Stimulated activated CD4-positive, alpha-beta T cell treated with anti-CD3 and anti-CD28 coated beads, Interleukin-2, amount 100 ng/mL, for 4 hours (primary cell): ENCODE measurements around the gene EFNB2.

Experiments used
- DNase-seq: peaks from one replicate; pipeline ENCODE4 v3.0.0-alpha.2; 2020; ENCODE audit warnings: low read depth

The EFNB2 gene

DNA sequence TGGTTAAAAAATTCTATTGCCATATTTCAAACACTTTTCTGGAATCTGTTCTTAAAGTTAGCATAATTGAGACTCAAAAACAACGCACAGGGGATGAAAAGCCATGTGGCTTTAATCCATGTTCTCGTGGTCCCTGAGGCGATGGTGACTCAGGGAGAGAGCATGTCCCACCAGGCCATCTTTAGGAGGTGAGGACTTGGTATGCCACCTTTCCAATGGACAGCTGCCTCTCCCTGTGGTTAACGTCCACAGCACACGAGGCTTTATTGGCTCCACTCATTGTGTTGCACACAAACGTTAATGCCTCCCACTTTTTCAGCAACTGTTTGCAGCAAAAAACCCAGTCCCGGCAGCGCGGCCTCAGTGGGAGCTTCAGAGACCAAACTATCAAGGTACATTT lies 51.4 kb downstream of the EFNB2 start:
- no peak for DNase-seq

DNA sequence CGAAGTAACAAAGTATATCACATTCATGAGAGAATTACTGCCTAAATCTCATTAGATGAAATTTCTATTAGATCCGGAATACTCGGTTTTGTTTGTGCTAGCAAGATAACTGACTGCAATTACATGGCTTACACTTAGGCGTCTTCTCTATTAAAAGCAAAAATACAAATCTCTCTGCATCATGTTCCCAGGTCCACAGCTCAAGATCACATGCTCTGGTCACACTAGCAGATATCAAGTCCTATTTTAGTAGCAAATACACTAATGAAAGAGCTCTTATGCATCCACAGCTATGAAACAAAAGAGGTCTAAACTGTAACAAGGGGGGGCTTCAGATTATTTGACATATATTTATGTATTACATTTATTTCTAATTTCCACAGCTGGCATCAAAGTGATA lies 53.5 kb downstream of the EFNB2 start:
- no peak for DNase-seq

DNA sequence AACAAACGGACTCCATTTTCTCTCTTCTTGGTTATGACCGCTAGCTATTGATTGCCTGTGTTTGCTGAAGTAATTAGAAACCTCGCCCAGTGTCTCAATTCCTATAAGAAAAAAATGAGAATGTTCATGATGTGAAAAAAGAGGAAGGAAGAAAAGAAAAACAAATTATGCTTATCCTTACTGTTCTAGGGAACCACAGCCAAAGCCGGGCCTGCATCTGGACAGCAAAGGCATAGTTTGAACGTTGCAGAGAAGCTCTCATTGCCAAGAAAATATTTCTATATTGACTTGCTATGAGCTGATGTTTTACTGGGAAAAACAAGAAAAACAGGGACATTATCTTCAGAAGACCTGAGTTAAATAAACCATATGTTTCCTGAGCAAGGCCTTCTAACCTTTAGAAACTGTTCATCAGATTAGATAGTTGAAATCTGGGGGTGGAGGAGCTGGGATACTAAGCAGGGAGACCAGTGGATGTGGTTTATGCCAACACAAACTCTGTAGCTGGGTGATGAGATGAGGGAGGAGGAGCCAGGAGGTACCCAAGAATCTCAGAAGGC lies 55.0 kb downstream of the EFNB2 start:
- DNase-seq = no peak

DNA sequence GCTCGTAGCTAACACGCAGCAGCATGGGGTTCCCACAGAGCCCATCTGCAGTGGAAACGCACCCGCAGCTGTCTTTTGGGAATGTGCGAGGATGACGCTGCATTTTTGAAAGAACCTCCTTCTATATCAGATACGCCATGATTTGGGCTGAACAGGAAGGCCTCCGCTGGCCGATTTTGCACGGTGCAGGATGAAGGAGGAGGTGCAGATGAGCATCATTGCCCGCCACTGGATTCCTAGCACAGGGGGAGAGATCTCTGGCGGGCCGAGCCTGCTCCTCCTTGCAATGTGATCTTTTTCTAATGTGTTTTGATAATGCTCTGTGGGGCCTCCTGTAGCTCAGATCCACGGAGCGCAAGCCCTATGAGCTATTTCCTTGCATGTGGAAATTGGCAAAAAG lies 55.5 kb downstream of the EFNB2 start:
- no peak for DNase-seq

DNA sequence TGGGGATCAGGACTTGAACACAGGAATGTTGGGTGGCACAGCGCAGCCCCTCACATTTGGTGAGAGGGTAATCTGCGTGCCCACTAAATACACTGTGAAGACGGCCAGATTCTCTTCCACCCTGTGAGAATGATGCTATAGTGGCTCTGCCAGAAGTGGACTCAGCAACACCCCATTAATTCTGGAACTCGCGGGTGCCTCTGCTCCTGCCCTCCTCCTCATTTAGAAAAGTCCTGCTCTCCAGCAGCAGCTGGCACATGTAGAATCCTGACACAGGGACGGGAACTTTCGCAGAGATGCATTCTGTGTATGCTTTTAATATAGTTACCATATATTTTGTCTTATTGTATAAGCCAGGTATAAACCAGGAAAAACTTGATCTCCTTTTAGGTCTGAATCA lies 57.3 kb downstream of the EFNB2 start:
- DNase-seq = no peak

DNA sequence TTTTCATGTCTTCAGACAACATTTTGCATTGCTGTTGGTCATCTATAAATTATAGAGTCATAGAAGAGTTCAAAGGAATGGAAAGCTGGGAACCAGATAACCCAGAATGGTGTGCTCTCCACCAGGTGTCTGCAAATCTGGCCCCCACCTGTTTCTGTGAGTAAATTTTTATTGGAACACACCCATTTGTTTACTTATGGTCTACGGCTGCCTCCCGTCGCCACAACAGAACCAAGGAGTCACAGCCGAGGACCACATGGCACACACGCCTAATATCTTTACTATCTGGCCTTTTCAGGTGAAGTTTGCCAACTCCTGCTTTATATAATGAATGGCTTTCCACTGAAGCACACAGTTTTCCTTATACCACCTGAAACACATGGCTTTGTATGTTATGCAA lies 58.2 kb downstream of the EFNB2 start:
- no peak for DNase-seq

DNA sequence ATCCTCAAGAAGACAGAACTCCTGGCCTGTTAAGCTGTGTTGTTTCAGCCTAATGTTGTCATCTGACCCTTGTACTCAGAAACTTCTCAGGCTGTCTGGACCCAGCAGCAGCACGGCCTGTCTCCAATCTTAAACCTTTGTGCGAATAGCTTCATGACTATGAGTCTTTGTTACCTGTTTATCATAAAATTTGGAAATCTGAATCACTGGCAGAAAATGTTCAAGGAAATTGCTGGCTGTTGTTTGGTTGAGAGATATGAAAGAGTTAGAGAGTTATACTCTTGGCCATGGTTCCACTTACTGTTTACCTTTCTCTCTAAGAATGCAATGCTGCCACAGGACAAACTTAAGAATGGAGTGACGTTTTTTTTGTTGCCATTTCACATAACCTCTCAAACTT lies 59.6 kb downstream of the EFNB2 start:
- no peak for DNase-seq

DNA sequence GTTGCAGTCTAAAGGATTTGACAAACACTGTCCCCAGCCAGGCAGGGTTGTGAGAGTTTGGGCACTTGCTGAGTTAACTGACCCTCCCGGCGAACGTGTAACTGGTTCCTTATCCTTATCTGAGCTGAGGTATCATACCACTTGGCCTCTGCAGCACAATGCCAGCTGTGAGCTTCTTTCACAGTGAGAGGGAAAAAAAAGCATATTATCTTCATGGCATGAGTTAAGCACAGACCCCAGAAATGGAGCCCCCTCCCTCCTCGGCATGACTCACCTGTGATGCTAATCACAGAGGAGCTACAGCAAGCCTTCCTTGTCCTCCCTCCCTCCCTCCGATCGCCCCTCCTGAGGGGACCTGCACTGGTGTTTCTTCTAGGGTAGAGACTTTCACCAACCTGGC lies 60.5 kb downstream of the EFNB2 start:
- DNase-seq = no peak

DNA sequence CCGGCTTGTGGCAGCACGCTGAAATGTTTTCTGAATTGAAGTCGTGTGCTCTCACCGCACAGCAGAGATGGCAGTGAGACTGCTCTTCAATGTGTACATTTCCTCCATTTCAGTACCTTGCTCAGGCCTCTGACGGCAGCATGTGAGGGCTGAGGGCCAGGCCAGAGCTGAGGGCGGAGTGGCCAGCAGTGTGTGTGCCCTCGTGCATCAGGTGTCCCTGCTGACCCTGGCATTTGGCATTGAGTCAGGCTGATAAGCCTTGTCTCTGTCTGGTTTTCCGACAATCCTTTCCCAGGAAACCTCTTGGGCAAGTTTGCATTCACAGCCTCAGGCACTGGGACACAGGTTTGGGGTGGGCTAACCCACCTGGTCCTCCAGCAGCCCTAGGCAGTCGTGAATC lies 62.3 kb downstream of the EFNB2 start:
- no peak for DNase-seq

DNA sequence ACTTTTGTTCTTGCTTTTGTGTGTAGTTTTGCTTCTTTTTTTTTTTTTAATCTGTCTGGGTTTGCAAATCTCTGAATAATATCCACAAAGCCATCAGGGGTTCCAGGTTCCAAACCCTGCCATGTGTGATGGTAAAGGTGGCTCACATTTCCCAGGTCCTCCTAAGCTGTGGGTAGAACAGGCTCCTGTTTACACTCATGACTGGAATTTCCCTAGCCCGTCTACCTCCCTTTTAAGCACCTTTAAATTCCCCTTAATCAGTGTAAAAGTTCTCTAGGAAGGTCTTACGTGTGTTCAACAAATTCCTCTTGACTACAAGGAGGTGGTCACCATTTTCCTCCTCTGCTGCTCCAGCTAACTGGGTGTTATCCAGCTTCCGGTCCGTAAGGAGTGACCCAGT lies 62.8 kb downstream of the EFNB2 start:
- no peak for DNase-seq

DNA sequence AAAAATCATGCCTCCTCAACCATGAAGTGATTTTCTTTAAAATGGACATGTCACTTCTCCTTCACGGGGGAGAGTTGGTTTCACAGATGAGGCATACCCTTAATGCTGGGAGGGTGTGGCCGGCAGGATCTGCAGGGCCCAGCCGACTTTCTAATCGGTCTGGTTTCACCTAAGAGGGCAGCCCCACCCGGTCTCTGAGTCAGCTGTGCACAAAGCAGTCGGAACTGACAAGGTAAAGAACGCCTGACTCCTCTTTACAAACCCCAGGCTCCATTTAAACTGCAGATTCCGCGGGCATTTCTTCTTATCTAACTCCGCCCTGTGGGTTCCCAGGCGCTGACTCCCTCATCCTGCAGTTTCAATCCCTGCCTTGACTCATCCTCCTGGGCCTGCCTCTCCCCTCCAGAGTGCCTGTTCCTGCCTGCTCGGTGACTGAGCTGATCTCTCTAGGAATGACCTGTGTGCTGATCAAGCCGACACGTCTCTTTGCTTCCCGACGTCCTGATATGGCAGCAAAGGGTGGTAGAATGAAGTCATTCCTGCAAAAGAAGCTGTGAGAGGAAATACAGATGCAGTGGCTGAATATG lies 63.4 kb downstream of the EFNB2 start:
- no peak for DNase-seq

DNA sequence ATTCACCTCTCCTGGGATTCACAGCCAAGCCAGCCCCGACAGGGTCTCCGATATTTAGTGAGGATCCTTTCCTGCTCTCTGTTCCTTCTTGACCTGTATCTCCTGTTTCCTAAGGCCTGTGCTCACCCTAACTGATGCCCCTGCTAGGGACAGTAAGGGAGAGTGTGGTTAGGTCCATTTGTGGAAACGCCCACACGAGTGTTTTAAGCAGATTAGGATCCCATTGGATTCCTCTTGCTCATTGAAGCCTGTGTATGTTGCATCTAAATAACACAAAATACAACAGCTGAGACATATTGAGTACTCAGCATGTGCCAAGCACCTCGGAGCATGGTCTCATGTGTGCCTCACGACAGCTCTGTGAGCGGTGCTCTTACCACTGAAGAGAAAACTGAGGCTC lies 64.9 kb downstream of the EFNB2 start:
- DNase-seq = no peak

DNA sequence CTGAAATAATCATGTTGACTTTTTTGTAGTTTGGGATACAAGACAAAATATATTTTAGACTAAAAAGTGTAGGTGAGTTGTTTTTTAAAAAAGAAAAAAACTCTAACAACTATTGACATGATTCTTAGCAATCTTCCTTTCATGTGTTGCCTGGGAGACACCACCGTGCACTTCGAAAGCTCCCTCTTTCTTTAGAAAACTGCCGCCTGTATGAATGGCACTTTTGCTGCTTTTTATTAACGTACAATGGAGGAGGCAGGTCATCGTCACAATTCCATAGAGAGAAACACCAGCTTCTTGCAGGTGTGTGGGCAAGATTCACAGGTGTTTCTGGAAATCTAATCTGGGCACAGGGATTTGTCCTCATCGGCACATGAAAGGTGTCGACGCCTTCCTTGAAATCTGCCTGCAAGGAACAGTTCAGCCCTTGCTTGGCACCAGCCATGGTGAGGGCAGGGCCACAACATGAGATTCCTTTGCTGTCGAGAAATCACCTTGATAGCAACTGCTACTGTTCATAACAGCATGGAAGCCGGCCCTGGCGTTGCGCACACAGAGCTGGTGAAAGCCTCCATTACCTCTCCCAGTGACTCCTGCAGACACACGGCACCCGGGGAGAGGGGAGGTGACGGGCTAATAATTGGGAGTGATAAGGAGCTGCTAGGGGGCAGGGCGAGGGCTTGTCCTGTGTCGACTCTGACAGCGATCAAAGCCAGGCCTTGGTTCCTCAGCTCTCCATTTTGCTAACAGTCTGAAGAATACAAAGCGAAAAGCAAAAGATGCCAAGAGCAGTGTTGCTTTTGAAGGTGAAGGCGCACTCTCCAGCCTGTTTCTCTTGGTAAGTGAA lies 66.5 kb downstream of the EFNB2 start:
- no peak for DNase-seq

DNA sequence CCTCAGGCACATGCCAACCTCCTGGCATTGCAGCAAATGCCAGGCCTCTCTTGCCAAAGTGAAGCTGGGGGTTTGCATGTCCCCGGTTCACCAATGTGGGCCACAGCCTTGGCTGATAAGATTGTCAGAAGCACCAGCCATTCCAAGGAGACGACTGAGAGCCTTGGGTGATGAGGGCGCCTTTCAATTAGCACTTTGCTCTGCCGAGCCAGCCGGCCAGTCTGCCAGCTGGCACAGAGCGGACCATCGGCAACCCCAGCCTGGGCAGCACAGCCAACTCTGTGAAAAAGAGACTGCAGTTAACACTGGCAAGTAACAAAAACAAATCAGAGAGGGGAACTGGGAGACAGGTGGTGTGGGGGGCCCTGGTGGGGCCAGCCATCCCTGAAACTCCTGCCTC lies 67.3 kb downstream of the EFNB2 start:
- no peak for DNase-seq

DNA sequence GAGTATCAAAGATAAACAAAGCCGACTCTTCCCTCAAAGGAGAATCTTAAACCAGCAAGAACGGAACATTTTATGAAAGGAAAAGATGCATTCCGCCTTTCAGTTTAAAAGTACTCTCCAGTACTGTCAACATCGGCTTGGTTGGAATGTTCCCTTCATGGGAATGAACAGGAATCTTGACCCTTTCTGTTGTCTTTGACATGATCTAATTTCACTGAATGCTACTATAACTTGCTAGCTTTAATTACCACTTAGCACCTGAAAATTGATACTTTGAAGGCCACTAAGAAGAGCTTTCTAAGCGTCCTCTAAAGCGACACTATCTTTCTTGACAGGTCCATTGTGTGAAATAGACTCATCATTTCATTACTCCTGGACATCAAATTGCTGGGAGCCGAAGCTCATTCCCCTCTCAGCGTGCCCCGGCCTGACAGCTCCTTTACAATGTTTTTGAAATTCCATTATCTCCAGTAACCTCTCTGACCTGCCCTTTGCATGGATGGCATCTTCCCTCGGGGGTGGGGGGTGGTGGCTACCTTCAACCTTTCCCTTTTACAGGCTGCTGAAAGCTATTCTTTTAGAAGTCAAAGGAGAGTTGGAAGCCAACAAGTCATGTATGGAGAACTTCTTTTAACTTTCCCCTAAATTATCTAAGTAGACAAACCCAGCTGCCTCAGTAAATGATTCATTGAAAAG lies 67.9 kb downstream of the EFNB2 start:
- DNase-seq = no peak

DNA sequence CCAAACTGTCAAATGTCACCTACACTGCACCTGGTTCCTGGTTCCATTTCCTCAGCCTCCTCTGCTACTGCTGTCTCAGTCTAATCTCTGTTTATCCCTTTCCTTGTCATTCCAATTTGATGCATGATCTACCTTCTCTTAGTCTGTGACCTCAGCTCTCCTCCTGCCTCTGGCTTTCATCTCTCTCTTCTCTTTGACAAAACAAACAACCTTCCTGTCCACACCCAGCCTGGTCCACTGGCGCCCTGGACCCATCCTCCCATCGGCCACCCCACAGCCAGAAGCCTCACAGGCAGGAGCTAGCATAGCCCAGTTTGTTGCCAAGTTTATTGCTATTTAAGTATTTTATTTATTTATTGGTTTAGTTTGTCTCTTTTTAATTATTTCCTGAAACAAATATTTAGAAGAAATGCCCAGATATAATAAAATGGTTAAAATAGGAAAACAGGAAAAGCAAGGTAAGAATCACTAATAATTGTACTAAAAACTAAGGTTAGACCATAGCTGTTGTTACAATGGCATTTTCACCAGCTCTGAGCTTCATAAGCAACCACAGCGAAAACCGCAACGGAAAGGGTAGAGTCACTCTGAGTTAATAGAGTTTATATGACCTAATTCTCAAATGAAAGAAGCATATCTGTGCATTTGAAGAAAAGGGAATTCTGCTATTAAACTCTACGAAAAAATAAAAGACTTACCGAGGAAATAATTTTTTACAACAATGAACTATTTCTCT lies 68.6 kb downstream of the EFNB2 start:
- DNase-seq = no peak

DNA sequence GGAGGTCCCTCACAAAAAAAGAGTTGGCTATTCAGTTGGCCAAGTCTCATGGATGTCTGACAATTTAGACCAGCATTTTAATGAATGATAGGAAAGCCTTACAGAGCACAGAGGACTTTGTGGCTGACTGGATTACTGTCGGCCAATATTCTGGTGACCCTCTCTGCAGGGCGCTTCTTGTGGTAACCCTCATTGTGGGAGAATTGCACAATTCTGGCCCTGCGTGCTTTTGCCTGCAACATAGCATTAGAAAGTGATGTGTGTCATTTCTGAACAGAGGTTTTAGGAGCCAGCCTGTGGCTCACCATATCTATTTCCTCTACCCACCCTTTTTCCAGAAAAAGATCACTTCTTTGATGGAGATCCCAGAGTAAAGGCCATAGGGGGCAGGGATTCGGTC lies 71.4 kb downstream of the EFNB2 start:
- no peak for DNase-seq

DNA sequence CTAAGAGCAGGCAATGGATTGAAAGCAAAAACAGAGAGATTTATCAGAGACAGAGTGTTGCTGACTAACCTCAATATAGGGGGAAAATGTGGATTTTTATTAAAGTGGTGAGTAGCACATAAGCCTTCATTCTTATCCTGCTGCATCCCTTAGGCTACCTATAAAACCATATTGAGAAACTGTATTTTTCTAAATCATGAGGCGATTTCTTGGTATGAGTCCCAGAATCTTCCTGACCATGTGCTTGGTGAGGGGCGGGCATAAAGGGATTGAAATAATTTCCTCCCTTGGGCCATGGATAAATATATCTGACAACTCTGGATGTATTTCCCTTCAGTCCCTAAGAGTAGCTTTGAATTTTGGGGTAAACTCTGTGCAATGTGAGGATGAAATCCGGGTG lies 72.8 kb downstream of the EFNB2 start:
- DNase-seq = no peak

DNA sequence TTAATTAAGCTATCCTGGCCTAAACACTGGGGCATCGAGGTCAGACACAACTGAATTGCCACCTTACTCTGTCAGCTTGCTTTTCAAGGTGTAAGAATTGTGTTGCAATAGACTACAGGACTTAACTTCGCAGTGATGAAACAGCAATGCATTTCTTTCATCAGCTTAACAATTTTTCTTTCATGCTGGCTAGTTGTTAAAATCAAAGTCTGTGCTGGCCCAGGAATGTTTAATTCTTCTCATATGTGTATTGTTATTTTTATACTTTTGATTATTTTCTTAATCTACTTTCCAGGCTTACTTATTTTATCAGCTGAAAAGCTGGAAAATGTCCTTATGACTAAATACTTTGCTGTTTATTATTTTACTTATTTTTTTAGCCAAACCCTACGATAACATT lies 79.7 kb downstream of the EFNB2 start:
- no peak for DNase-seq

DNA sequence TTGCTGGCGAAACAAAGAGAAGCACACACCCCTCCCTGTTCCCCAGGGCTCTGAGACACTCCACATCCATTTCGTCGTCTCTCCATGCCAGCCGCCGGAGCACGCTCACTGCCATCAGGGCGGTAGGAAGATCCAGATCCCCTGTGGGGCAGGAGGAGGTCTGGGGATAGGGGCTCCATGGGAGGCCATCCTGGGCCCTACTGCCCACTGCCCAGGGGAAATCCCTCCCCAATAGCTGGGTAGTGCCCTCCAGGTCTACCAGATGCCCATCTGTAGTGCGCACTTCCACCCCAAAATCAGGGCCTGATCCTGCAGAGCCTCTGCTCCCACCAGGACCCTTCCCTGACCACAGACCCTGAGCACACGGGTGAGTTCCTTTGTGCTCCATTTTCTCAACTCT lies 80.3 kb downstream of the EFNB2 start:
- DNase-seq = no peak

DNA sequence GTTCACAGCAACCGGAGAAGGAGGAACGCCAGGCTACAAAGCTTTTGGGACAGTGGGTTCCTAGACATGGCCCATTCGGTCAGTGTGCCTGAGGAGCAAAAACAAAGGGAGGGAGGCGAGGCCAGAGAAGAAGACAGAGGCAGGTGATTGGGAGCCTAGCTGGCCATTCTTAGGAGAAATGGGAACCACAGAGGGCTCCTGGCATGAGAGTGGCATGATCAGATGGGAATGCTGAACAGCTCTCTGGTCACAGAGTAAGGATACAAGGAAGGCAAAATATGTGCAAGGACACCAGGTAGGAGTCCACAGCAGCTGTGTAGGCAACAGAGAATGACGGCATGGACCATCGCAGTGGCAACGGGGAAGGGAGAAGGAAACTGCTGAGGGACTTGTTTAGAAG lies 82.4 kb downstream of the EFNB2 start:
- no peak for DNase-seq

DNA sequence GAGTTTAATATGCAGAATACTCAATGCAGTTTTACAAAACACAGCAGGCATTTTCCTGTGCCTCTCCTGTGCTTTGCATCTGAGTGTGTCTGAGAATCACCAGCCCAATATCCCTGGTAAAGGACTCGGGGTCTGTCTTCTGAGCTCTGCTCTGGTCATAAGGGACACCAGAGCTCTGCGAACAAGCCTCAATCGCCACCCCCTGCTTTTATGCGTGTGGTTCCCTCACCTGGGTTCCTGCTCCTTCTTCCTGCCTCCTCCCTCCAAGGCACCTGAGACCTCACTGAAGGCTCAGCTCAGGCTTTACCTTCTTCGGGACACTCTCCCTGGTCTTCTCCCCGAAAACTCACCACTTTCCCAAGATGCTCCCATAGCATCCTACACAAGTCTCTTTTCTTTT lies 84.5 kb downstream of the EFNB2 start:
- DNase-seq = no peak
